ENCODE measurements around the gene ARHGEF25.

ARHGEF25 gene

DNA sequence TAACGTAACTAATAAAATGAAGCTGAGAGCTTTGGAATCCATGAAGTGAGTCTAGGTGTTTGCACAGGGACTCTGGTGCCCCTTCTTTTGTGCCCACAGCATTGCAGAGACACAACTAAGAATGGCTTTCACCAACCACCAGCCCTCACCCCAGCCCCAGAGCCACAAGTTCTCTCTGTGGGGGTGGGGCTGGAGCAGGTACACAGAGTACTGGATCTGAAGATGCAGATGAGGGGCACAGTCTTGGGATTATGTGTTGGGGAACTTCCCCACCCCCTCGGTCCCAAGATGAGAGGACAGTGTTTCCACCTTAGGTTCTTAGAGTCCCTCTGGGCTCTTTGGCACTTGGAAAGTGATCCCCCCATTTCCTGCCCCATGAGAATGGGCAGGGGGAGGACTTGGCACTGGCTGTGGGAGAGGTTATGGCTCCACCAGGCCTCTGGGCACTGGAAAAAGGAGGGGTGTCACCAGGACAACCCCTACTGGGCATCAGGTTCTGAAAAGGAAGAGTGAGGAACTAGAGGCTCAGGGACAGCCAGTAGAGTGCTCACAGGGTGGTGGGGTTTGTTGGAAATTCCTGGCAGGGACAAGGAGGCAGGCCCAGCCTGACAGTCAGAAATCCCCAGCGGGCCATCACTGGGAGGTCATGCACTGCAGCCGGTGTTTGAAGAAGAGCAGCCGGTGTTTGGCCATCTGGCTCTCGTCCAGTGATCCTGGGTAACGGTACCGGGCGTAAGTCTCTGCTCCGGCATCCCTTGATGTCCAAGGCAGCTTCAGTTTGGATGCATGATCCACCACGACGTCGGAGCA is 15.1 kb downstream of the ARHGEF25 start:
- no peak for DNase-seq (ENCODE audit: low read depth)
- no peak overlapping the region for H3K4me3 ChIP-seq (ENCODE audit: low read depth, low read length)
- TF ChIP-seq CTCF (IDR thresholded peaks at IDR 0.05; ENCODE audit: control insufficient read depth, extremely low read depth, insufficient read depth) = no peak

DNA sequence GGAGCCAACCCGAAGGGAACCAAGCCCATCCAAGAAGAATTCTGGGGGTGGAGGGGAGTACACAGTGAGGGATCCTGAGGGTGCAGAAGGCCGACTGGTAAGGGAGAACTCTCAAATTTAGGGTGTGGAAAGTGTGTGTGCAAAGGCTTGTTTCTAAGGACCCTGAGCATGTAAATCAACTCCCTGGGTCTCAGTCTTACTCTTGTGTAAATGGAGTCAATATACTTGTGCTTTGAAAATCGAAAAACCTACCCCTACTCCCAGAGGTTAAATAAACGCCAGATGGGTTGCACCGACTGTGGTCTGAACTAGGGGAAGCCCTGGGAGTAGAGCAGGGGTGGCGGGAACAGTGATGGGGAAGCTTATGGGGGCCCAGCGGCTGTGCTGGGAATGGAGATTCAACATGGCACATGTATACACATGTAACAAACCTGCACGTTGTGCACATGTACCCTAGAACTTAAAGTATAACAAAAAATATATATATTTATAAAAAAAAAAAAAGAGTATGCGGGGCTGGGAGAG is 15.7 kb downstream of the ARHGEF25 start:
- no peak for TF ChIP-seq CTCF (IDR thresholded peaks at IDR 0.05; ENCODE audit: control insufficient read depth, extremely low read depth, insufficient read depth)
- no peak overlapping the region for H3K4me3 ChIP-seq (ENCODE audit: low read depth, low read length)
- DNase-seq (ENCODE audit: low read depth) = no peak

GRCh38 chr12:57627501-57628279 is 16.5 kb downstream of the ARHGEF25 start:
- H3K4me3 ChIP-seq (ENCODE audit: low read depth, low read length) = no peak overlapping the region
- no peak for DNase-seq (ENCODE audit: low read depth)

GRCh38 chr12:57628280-57629191 is 17.3 kb downstream of the ARHGEF25 start:
- DNase-seq (ENCODE audit: low read depth) = no peak
- no peak for TF ChIP-seq CTCF (IDR thresholded peaks at IDR 0.05; ENCODE audit: control insufficient read depth, extremely low read depth, insufficient read depth)
- H3K4me3 ChIP-seq (ENCODE audit: low read depth, low read length) = no peak overlapping the region

More at GRCh38 chr12:57627501-57628279, 16.5 kb downstream of the ARHGEF25 start:
- TF ChIP-seq CTCF (IDR thresholded peaks at IDR 0.05; ENCODE audit: control insufficient read depth, extremely low read depth, insufficient read depth) = no peak

DNA sequence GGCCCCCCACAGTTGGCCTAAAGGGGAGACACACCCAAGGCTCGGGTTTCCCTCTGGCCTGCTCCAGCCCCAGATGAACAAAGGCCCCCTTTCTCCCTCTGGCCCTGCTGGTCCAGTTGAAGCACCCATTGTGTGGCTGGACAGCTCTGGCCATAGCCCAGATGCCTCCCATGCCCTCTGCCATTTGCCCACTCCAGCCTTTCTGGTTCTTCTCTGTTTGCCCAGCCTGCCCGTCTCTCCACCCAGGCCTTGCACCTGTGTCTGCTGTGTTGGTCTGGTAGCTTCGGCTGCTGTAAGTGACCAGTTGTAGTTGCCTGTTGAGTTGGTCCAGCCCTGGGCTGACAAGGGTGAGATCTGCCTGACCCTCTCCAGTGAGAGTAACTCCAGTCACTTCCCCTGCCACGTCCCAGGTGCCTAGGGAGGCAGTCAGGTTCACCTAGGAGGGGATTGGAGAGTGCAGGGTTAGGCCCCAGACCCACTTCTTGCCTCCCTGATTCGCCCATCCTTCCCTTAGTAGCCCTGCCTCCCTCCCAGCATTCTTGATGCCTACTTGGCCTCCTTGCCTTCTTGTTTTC is 18.7 kb downstream of the ARHGEF25 start:
- no peak overlapping the region for H3K4me3 ChIP-seq (ENCODE audit: low read depth, low read length)
- no peak for TF ChIP-seq CTCF (IDR thresholded peaks at IDR 0.05; ENCODE audit: control insufficient read depth, extremely low read depth, insufficient read depth)
- no peak for DNase-seq (ENCODE audit: low read depth)

DNA sequence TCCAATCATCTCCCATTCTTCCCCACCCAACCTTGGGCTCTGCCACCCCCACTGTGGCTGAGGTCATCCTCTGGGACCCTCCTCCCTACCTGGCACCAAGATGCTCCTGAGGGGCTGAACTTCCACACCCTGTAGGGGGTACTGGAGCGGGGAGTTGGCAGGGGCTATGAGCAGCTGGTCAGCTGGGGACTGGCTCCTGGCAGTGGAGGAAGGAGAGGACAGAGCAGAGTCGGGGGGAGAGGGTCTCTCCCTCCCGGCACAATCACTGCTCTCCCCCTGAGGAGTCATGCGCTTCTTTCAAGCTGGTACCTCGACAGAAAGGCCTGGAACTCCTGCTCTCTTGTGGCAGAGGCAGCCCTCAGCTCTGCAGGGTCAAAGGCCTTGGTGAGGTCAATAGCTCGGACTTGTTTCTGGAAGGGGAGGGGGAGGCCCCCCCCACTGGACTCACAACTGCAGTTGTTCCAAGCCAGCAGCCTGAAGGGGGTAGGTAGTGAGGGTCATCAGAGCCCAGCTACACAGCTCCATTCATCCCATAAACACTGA is 19.7 kb downstream of the ARHGEF25 start:
- DNase-seq (ENCODE audit: low read depth) = no peak
- TF ChIP-seq CTCF (IDR thresholded peaks at IDR 0.05; ENCODE audit: control insufficient read depth, extremely low read depth, insufficient read depth) = no peak

More for the DNA sequence above, 19.7 kb downstream of the ARHGEF25 start:
- no peak overlapping the region for H3K4me3 ChIP-seq (ENCODE audit: low read depth, low read length)
